Activated CD8-positive, alpha-beta memory T cell treated with anti-CD3 and anti-CD28 coated beads for 36 hours (primary cell): ENCODE measurements around the gene TMEM178B. TPM values are rescaled to one million over a fixed set of nuclear protein-coding genes. Genes with fewer than 3 reads are reported as not detected.
"Not testable (repeated sequence)": the region's sequence is repeated elsewhere in the genome, so short reads cannot be mapped to it uniquely, and the experiment has no call there.

Source experiments
- CTCF ChIA-PET: fragments of 350-600 bp; sonication (Branson Sonifier 250); formaldehyde crosslinking; loops from one replicate; lab custom pipeline; 2021; ENCODE audit warnings: antibody characterized with exemption; lab: Charles Lee
- POLR2A ChIA-PET: fragments of 350-600 bp; sonication (Branson Sonifier 250); formaldehyde crosslinking; loops from one replicate; lab custom pipeline; 2021; ENCODE audit warnings: antibody characterized with exemption; lab: Charles Lee
- total RNA-seq, 2 experiments: library from RNA; stranded (reverse); gene quantifications; one replicate each; pipeline ENCODE4 v1.2.3, GENCODE V29; 2021

TMEM178B gene
- total RNA-seq, result under 1 TPM; 0.51 to 0.75 TPM

DNA sequence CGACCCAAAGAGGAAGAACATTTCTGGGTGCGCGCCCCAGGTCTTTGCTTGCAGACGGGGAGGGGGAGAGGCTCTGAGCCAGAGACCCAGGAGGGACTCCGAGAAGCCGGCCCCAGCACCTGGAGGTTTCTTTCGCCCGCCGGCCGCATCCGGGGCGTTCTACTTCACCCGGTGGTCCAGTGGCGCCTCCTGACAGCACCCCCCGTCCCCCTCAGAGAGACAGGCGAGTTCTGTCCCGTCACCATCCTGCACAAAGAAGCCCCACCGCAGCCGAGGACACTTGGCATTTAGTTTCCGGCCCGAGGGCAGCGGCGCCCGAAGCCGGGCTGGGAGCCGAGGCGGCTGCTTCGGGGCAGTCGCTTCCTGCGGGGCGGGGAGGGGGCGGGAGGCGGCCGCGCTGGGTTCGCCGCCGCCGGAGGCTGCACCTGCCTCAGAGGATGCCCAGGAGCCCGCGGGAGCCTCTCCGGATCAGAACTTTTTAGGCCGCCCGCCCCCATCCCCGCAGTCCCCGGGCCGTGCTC lies at the start of gene TMEM178B:
Gene TMEM178B (plus strand): TSS at position 424 of the 521 bp plus-strand sequence.
- CTCF ChIA-PET, result interaction anchor here (0.6 kb wide), 1 partner anchor 62 kb away, joined by 3 read pairs; no protein-coding TSS in a partner anchor
- POLR2A ChIA-PET, result no interaction called here

GRCh38 chr7:141024668-141025067 lies 49.2 kb upstream of the TMEM178B start:
- ChIA-PET POLR2A (no interaction called here), CTCF (no interaction called here)

DNA sequence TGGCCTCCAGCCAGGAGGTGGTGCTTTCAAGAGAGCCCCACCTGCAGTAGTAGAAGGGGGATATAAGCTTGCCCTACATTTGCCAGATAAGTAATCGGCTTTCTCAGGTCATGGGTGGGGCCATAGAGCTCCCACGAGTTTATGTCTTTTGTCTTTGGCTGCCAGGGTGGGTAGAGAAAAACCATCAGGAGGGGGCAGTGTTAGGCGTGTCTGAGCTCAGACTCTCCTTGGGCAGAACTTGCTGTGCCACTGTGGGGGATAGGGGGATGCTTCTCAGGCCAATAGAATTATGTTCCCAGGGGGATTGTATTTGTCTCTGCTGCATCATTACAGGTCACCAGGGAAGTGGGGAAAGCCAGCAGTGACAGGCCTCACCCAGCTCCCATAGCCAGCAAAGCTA lies 46.8 kb upstream of the TMEM178B start:
- ChIA-PET POLR2A (no interaction called here), CTCF (no interaction called here)

DNA sequence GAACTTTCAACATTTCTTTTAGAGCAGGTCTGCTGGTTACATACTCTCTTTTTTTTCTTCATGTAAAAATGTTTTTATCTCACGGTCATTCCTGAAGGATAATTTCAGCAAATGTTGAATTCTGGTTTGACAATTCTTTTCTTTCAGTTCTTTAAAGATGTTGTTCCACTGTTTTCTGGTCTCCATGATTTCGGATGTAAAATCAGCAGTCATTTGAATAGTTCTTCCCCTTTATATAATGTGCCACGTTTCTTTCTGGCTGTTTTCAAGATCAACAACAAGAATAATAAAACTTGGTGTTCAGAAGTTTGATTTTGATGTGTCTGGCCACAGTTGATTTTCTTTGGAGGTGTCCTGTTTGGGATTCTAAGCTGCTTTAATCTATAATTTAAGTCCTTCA lies 45.1 kb upstream of the TMEM178B start:
- POLR2A ChIA-PET, result no interaction called here
- CTCF ChIA-PET, result no interaction called here

- CTCF ChIA-PET, result not testable (repeated sequence)
Observed at GRCh38 chr7:141032539-141033323, 41.1 kb upstream of the TMEM178B start.

DNA sequence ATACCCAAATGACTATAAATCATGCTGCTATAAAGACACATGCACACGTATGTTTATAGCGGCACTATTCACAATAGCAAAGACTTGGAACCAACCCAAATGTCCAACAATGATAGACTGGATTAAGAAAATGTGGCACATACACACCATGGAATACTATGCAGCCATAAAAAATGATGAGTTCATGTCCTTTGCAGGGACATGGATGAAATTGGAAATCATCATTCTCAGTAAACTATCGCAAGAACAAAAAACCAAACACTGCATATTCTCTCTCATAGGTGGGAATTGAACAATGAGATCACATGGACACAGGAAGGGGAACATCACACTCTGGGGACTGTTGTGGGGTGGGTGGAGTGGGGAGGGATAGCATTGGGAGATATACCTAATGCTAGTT lies 35.8 kb upstream of the TMEM178B start:
- POLR2A ChIA-PET, CTCF ChIA-PET: not testable (repeated sequence)

More at GRCh38 chr7:141032539-141033323, 41.1 kb upstream of the TMEM178B start:
- POLR2A ChIA-PET, result not testable (repeated sequence)

GRCh38 chr7:141039376-141039775 lies 34.5 kb upstream of the TMEM178B start:
- POLR2A ChIA-PET, result no interaction called here

DNA sequence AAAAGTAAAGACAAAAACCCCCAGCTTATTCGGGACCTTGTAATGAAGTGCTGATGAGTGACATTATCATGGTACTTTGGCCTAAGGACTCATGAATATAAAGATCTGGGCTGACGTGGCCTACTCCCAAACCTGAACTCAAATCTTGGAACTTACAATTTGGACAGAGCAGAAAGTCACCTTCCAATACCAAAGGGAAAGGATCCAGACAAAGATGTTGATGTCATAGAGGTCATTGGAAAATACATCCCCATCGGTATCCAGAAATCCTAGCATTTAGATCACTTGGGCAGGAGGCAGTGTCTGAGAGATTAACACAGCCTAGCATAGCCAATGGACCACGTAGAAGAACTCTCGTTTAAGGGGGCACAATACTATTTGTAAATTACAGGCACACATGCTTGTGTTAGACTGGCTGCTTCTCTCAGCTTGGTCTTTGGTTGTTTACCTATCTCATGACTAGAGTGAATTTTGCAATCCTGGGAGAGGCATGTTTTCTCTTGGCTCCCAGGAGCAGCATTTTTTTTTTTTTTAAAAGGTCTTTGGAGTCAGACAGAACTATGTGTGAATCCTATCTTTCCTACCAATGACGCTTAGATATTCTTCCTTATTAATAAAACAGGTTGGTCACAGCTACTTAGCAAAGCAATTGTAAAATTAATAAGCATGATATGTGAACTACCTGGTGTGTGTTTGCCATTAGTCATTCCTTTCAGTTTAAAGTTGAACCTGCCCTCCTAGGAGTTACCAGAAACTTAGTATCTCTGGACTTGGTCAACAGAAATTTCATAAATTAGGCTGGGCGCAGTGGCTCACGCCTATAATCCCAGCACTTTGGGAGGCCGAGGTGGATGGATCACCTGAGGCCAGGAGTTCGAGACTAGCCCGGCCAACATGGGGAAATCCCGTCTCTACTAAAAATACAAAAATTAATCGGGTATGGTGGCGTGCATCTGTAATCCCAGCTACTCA lies 31.4 kb upstream of the TMEM178B start:
- ChIA-PET CTCF (interaction anchor here (0.7 kb wide), 2 partner anchors 28 to 58 kb away, joined by 3 to 4 read pairs; no protein-coding TSS in a partner anchor), POLR2A (interaction anchor here (0.7 kb wide), 2 partner anchors 28 to 234 kb away, joined by 5 read pairs; no protein-coding TSS in a partner anchor)

More at GRCh38 chr7:141039376-141039775, 34.5 kb upstream of the TMEM178B start:
- CTCF ChIA-PET, result interaction anchor here (0.5 kb wide), 1 partner anchor 47 kb away, joined by 3 read pairs; no protein-coding TSS in a partner anchor

- ChIA-PET CTCF (interaction anchor here (0.7 kb wide), 1 partner anchor 26 kb away, joined by 3 read pairs; no protein-coding TSS in a partner anchor), POLR2A (no interaction called here)
Observed at GRCh38 chr7:141043616-141044015, 30.2 kb upstream of the TMEM178B start.

DNA sequence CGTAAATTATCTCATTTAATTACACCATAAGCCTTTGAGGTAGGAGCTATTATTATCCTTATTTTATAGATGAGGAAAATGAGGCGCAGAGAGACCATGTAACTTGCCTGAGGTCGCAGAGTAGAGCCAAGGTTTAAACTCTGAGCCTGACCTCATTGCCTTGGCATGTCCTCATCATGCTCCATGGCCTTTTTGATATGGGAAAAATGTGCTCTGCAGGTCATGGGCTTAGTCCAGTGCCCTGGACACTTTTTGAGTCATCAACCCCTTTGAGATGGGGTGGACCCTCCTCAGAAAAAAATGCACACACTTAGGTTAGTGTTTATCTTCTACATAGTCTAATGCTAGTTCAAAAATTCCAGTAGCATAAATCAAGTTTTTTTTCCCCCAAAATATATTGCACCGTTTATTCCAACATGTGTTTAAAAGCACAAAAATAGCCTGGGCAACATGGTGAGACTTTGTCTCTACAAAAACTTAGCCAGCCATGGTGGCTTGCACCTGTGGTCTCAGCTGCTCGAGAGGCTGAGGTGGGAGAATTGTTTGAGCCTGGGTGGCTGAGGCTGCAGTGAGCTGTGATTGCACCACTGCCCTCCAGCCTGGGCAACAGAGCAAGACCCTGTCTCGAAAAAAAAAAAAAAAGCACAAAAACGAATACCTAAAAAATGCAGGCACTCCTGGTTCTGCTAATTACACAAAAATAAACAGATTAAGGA lies 28.6 kb upstream of the TMEM178B start:
- ChIA-PET POLR2A (no interaction called here), CTCF (no interaction called here)

DNA sequence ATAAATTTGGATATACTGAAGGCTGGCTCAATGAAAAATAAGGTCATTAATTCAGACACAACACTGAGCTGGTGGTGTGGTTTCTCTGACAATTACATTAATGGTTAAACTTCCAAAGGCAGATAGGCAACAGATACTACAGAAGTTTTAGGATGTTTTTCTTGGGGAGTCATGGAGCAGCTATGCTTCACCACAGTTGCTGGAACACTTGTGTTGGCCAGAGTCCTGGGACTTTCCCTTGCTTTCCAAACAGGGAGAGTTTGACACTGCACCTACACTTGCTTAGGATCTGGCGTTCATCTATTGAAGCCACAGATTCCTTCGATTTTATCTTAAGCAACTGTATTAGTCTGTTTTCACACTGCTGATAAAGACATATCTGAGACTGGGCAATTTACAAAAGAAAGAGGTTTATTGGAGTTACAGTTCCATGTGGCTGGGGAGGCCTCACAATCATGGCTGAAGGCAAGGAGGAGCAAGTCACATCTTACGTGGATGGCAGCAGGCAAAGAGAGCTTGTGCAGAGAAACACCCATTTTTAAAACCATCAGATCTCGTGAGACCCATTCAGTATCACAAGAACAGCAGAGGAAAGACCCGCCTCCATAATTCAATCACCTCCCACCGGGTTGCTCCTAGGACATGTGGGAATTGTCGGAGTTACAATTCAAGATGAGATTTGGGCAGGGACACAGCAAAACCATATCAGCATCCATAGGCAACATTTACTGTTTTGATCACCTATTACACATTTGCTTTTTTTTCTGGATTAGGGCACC lies 27.8 kb upstream of the TMEM178B start:
- POLR2A ChIA-PET, result no interaction called here
- CTCF ChIA-PET, result no interaction called here

- CTCF ChIA-PET, result no interaction called here
Observed at GRCh38 chr7:141053626-141054025, 20.2 kb upstream of the TMEM178B start.

GRCh38 chr7:141055146-141055545 lies 18.7 kb upstream of the TMEM178B start:
- CTCF ChIA-PET, result no interaction called here
- POLR2A ChIA-PET, result no interaction called here

More at GRCh38 chr7:141053626-141054025, 20.2 kb upstream of the TMEM178B start:
- POLR2A ChIA-PET, result interaction anchor here (0.8 kb wide), 1 partner anchor 39 kb away, joined by 3 read pairs; the partner anchor contains the start of gene MRPS33

DNA sequence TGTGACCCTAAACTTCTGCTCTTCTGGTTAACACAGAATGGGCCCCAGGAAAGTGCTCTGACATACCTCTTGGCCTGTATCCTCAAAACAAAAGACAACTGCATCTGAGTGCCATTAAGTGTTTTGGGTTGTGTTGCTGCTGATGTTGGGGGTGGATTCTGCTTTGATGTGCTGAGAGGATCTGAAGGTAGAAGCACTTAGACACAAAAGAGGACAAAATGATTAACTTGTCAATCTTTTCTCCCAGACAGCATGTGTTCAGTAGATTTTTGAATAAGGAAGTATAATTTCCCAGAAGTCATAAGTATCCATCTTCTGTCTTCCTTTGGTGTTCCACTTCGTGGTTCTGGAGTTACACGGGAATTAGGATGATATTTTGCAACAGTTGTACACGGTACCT lies 16.1 kb upstream of the TMEM178B start:
- ChIA-PET POLR2A (no interaction called here), CTCF (no interaction called here)

DNA sequence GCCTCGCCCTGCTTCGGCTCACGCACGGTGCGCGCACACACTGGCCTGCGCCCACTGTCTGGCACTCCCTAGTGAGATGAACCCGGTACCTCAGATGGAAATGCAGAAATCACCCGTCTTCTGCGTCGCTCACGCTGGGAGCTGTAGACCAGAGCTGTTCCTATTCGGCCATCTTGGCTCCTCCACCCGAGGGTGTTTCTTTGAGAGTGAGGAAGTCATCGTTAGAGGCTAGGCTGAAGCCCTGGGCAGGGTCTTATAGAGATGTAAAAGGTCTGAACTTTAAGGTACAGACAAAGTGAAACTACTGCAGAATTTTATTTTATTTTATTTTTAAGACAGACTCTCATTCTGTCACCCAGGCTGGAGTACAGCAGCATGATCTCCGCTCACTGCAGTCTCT lies 6.0 kb upstream of the TMEM178B start:
- CTCF ChIA-PET, result interaction anchor here (0.8 kb wide), 1 partner anchor 35 kb away, joined by 3 read pairs; no protein-coding TSS in a partner anchor
- POLR2A ChIA-PET, result not testable (repeated sequence)

GRCh38 chr7:141071260-141071854 lies 2.5 kb upstream of the TMEM178B start:
- ChIA-PET POLR2A (no interaction called here), CTCF (interaction anchor here (0.7 kb wide), 2 partner anchors 10 to 1937 kb away, joined by 3 read pairs; no protein-coding TSS in a partner anchor)

DNA sequence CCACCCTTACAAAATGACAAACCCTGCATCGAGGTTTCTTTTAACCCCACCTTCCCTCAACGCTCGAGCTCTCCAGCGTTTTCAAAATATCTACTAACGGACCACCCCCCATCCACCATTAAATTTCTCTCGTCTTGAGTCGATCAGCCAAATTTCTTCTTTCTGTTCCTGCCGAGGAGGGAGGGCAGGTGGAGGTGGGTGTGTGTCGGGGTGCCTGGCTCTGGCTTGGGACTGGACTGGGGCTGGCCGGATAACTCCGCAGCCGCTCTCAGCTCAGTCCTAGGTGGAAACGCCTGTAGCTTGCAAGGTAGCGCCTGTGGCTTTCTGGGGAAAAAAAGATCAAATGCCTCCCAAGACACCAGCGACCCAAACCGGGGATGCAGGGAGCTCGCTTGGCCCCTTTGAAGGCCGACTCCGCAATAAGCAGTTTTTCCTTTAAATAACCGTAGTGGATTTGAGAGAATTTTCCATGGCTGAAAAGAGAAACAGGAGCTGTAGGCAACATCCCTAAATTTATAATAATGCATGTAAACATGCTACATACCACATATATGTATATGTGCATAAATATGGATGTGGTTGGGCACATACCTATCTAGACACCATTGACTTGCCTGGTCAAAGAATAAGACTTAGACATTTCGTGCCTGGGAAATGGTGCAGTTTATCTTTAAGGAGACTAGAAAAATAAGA lies 1.9 kb upstream of the TMEM178B start:
- ChIA-PET POLR2A (no interaction called here), CTCF (interaction anchor here (0.7 kb wide), 1 partner anchor 10 kb away, joined by 3 read pairs; no protein-coding TSS in a partner anchor)
